HG02798 (cell line): Measurements from ENCODE around the gene PTPN18.
"Not testable (repeated sequence)": the region's sequence is repeated elsewhere in the genome, so short reads cannot be mapped to it uniquely, and the experiment has no call there.

Experiments used
- ATAC-seq: cut with Tn5 transposase; IDR thresholded peaks from one replicate; pipeline ENCODE4 v1.9.1; 2021; ENCODE audit warnings: mild to moderate bottlenecking; ENCODE audit not compliant: unreplicated experiment, poor library complexity

Gene PTPN18, protein sequence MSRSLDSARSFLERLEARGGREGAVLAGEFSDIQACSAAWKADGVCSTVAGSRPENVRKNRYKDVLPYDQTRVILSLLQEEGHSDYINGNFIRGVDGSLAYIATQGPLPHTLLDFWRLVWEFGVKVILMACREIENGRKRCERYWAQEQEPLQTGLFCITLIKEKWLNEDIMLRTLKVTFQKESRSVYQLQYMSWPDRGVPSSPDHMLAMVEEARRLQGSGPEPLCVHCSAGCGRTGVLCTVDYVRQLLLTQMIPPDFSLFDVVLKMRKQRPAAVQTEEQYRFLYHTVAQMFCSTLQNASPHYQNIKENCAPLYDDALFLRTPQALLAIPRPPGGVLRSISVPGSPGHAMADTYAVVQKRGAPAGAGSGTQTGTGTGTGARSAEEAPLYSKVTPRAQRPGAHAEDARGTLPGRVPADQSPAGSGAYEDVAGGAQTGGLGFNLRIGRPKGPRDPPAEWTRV

DNA sequence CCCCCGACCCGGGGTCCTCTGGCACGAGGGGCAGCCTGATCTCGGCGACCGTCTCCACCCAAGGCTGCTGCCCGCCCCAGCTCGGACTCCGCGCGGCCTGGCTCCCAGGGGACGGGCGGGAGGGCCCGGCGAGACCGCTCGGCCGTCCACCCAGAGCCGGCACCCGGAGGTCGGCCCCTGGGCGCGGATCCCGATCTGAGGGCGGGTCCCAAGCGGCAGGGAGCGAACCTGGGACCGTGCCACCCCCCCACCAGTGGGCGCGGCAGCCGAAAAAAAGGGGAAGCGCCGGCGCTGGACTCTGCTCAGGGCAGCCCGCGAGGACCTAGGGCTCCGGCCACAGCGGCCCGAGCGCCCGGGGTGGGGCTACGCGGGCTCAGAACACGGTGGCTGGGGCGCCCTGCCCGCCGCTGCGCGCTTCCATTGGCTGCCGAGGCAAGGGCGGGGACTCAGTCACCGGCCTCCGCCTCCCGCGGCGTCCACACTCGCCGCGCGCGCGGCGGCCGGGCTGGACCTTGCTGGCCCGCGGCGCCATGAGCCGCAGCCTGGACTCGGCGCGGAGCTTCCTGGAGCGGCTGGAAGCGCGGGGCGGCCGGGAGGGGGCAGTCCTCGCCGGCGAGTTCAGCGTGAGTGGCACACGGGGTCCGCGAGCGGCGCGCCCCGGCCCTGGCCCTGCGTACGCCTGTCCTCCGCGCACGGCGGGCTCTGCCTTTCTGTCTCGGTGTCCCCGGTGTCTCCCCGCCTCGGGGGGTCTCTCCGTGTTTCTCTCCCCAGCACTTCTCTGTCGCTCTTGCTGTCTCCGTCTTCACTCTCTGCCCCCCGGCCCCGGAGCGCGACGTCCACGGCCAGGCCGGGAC lies at the start of gene PTPN18:
Gene PTPN18 (plus strand): TSS at position 479 of the 854 bp plus-strand sequence. CDS start 52 bp downstream, at position 531.
- ATAC-seq = peak; percentile 98

DNA sequence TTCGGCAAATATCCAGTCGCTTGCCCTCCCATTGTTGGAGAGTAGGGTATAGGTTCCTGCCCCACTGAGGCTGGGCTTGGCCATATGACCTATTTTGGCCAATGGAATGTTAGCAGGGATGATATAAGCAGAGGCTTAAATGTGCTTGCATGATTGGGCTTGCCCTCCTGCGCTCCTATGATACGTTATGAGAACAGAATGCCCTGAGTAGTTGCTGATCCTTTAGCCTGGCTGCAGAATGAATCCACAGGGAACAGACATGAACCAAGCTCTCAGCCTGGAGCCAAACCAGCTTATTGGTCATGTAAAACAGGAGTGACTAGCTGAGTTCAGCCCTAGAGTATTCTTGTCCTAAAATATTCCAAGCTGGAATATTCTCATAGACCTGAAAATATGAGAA lies 48.0 kb upstream of the PTPN18 start:
- ATAC-seq = no peak

DNA sequence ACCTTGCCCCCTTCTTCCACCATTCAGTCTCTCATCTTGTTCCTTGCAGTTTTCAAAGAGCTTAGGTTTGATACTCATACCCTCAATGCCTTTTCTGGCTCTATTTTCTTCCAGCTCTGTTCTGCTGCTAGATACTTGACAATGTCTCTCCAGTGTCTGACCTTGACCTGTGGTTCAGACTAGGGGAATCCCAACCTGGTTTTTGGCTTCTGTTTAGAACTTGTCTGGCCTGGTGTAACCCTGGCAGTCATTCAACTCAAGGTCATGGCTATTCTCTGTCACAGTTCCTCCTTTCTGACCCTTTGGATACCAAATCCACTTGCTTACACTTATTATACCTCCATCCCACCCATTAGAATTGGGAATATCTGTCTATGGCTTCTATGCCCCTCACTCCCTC lies 45.0 kb upstream of the PTPN18 start:
- peak; percentile 64 for ATAC-seq

DNA sequence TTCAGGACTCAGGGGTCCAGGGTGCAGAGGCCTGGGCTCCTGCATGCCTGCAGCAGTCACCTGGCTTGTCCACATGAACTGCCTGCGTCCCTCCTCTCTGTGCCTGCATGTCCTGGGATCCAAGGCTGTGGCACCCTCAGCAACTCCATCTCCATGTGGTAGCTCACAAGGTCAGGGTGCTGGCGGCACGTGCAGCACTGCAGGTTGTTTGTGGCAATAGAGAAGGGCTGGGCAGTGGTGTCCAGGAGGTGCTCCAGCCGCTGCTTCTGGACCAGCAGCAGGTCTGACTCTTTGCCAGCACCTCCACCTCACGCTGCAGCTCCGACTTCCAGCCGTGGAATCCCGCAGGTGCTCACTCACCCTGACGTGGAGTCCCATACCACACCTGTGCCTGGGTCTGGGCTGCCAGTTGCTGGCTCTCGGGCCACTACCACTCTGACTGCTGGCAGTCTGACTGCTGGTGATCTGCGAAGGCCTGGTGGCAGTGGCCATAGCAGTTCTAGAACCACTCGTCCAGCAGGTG lies 42.0 kb upstream of the PTPN18 start:
- no peak for ATAC-seq

DNA sequence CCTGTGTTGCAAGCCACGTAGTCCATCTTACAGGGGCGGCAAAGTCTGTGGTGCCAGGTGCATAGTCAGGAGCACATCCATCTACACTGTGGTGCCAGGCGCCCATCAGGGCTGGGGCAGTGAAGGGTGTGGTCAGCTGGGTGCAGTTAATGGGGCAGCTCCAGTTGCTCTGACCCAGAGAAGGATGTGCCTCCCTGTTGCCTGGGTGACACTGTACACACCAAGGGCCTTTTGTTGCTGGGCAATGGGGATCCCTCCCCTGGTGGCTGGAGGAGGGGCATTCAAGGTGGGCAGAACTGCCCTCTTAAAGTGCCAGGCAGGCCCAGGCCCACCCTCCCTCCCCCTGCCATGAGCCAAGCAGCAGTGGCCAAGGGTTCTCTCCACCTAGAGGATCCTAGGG lies 41.5 kb upstream of the PTPN18 start:
- no peak for ATAC-seq

DNA sequence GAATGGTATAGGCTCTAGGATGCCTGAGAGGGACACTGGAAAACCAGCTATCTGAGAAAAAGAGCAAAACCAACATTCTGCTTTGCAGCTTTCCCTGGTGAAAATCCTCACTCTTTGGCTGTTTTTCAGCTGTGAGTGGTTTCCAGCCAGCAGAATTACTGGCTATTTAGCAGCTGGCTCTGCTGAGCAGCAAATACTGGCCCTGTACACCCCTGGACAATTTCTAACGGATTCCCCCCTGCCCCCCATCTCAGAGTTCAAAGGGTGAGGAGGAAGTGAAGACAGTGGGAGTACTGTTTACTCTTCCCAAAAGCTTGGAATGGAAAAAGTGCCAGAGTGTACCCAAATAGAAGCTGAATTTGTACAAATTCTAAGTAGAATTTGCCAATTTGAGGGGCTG lies 39.3 kb upstream of the PTPN18 start:
- ATAC-seq = no peak

DNA sequence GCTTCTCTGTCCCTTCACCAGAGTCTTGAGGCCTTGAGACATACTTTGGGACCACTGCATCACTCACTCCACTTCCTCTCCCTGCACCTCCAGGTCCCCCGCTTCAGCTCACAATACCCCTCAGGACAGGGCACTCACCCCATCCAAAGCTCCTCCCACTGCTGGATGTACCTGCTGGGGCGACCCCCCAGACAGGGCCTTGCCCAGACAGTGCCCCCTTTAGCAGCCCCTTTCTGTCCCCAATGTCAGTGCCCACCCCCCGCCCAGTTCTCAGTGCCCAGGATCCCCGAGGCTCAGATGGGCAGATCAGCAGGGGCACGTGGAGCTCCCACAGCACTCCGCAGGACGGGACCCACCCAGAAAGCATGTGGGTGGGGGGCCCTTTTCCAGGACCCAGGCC lies 37.0 kb upstream of the PTPN18 start:
- no peak for ATAC-seq

DNA sequence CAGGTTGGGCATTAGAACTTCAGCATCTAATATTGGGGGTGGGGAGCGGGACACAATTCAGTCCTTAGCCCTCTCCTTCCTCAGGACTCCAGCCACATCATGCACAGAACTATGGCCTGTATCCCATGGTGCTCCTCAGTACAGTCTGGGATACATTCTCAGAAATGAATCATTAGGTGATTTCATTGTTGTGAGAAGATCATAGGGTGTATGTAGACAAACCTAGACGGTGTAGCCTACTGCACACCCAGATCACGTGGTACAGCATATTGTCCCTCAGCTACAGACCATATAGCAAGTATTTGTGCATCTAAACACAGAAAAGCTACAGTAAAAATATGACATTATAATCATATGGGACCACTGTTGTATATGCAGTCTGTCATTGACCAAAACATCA lies 36.3 kb upstream of the PTPN18 start:
- no peak for ATAC-seq

DNA sequence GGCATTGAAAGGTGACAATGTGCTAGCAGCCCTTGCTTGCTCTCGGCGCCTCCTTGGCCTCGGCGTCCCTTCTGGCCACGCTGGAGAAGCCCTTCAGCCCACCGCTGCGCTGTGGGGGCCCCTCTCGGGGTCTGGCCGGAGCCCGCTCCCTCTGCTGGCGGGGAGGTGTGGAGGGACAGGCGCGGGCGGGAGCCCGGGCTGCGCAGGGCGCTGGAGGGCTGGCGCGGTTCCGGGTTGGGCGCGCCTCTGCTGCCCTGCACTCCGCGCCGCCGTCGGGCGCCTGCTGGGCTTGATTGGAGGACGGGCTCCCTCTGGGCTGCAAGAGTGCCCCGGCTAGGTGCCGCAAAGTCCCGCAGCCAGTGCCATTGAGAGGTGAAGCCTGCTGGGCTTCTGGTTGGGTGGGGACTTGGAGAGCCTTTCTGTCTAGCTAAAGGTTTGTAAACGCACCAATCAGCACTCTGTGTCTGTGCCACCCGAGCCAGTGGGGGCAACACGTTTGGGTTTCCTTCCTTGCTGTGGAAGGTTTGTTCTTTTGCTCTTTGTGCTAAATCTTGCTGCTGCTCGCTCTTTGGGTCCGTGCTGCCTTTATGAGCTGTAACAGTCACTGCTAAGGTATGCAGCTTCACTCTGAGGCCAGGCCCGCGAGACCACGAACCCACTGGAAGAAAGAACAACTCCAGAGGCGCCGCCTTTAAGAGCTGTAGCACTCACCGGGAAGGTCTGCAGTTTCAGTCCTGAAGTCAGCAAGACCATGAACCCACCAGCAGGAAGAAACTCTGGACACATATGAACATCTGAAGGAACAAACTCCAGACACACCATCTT lies 27.9 kb upstream of the PTPN18 start:
- ATAC-seq = no peak

DNA sequence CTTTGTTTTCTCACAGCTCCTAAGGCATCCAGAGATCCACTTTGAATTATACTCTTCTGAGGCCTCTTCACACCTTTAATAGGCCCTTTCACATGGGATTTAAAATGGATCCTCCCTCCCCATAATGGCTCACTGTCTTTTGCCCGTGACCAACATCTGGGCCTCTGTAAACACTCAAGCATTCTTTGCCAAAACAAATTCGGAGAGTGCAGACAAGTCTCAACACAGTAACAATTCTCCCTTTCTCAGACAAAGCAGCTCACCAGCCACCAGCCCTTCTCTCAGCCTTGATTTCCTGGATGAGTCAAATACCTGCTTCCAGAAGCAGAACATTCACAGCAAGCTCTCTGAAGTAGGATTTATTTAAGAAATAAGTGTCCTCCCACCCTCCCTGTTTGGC lies 27.1 kb upstream of the PTPN18 start:
- no peak for ATAC-seq

DNA sequence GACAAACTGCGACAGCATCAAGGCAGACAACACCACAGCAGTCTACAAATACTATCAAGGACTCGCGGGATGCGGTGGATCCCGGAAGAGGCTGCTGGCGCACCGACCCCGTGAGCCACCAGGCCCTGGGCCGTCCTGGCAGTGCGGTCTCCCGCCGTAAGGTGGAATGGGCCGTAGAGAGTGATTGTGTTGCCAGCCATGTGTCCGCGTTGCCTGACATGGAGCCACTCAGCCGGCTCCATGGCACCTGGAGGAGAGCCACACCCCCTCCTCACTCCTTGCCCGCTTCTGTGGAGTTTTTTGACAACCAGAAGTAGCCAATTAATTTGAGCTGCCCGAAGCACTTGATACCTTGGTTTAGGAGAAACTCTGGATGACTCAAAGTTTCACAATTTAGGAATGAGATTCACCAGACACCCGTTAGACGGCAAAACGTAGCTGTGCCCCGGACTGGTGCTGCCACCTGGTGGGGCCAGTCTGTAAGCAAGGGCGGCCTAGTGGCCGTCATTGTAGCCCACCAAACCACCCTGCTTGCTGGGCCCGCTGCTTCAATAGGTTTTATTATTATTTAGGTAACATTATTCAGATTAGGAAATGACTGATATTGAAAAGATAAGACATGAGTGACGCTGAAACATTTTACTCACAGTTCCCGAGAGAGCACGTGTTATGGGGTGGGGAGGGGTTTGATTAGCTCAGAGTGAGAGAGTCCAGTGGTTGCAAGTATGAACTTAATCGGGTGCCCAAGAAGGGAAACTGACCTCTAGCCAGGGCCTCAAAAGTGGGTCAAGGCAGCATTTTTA lies 23.4 kb upstream of the PTPN18 start:
- ATAC-seq = peak; percentile 72

DNA sequence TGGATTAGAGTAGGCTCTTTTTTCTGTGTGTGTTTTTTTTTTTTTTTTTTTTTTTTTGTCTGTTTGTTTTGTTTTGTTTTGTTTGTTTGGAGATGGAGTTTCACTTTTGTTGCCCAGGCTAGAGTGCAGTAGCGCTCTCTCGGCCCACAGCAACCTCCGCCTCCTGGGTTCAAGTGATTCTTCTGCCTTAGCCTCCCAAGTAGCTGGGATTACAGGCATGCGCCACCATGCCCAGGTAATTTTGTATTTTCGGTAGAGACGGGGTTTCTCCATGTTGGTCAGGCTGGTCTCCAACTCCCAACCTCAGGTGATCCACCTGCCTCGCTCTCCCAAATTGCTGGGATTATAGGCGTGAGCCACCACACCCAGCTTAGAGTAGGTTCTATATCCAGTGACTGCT lies 22.6 kb upstream of the PTPN18 start:
- not testable (repeated sequence) for ATAC-seq

DNA sequence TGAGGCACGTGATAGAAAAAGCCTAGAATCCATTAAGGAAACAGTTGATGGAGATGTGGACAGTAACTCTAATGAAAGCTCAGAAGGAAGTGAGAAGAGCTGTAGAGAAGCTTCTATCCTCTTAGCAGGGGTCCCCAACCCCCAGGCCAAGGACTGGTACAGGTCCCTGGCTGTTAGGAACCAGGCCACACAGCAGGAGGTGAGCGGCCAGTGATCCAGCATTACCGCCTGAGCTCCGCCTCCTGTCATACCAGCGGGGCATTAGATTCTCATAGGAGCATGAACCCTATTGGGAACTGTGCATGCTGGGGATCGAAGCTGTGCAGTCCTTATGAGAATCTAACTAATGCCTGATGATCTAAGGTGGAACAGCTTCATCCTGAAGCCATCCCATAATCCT lies 21.8 kb upstream of the PTPN18 start:
- no peak for ATAC-seq

DNA sequence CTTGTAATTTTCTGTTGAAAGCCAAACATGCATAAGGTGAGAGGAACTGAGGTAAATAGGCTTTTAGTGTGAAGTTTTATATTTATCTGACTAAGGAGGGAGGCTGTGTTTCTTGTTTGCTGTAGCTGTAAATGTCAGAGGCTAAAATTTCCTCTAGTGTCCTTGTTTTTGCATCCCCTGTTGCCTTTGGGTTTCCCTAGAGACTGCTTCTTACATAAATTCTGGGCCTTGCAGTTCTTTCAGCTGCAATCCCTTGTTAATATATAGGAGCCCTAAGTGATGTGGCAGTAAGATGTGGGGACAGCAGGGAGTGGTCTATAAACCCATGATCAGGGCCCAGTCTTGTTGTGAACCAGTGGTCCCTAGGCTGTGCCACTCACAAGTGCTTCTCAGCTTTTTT lies 20.6 kb upstream of the PTPN18 start:
- no peak for ATAC-seq

DNA sequence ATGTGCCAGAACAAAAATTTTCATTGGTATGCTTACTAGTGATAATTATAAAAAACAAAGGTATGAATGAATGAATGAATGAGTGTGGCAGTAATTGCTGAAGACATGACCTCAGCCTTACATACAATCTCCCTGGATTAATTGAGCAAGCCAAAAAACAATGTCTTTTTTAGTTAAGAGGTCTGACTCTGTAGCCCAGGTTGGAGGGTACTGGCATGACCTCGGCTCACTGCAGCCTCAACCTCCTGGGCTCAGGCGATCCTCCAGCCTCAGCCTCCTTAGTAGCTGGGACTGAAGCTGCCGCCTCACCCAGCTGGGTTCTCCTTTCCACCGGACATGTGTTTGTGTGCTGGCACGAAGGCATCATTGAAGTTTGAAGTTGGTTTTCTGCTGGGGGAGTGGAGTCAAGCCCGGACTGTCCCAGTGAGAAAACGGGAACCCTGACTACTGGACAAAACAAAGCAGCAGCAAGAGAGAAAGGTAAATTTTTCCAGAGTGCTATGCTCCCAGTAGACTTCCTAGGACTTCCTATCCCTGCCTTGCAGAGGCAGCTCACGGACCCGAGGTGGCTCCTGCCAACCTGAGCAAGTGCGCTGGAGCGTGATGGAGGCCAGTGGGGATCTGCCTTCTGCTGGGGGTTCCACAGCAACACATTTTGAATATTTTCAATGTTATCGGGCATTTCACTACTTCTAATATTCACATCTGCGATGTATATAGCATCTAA lies 19.5 kb upstream of the PTPN18 start:
- ATAC-seq = no peak

DNA sequence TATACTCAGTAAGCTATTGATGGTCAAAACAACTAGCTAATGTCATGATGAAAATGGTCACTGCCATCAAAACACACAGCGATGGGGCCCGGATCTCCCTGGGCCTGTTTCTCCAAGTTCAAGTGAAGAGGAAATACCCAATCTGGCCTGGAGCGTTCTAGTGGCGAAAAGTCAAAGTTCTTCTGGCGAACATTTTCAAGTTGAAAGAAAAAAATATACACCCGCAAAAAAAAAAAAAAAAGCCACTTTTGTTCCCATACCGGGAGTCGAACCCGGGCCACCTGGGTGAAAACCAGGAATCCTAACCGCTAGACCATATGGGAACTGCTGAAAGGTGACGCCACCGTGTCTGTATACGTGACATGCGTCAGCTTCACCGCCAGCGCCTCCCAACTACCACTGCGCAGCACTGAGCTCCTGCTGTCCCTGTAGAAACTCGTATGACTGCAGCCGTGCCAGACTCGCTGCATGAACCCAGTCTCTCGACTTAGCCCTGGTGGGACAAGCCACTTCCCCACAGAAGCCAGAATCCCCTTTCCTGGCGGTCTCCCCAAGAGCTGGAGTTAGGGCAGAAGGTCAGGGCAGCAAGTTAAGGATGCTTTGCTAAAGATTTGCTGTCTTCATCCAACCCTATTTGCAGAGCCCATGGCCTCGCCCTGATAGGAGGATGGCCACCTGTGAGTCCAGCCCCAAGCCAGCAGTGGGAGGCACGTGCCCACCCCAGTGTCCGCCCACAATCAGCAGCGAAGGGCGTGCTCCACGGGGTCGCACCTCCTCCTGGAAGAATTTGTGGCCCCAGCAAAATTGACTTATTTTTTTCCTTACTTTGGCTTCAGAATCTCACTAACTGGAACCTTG lies 18.8 kb upstream of the PTPN18 start:
- peak; percentile 39 for ATAC-seq

DNA sequence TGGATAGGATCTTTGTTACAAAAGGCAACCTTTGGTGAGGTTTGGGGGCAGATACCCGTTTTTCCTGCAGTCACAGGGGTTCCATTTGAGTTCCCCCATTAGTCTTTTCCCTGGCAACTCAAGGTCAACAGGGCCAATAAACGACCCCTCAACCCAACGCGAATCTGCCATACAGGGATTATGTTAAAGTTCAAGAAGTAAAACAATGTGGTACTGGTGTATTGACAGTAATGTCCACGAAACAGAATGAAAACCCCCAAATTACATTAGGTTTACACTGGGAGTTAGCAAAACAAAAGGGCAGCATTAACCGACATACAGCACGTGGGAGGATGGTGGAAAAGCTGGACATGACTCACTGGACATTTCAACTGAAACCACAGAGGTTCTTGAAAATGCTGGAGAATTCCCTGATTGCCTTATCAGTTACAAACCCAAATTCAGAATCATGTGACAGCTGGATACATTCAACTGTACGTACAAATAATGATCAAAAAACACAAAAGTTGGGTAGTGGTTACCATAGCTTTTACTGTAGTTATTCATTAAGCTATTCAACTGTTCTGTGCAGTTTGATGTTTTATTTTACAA lies 18.0 kb upstream of the PTPN18 start:
- ATAC-seq = no peak
